H9 (cell line): ENCODE data around the gene LAMA3. TPM values are rescaled to one million over a fixed set of nuclear protein-coding genes. Genes with fewer than 3 reads are reported as not detected.

ENCODE experiments used
- DNase-seq: peaks from one replicate; pipeline ENCODE4 v3.0.0-alpha.2; 2017
- H2AFZ ChIP-seq: one replicate; pipeline ENCODE4 v1.6.1; 2013; ENCODE audit warnings: mild to moderate bottlenecking, low read length, control low read depth, moderate library complexity
- H2AK5ac ChIP-seq: 2 replicates; pipeline ENCODE4 v1.6.1; 2013; ENCODE audit warnings: low read length, control low read depth, mixed read lengths; ENCODE audit not compliant: insufficient read length
- H2BK120ac ChIP-seq: one replicate; pipeline ENCODE4 v1.6.1; 2013; ENCODE audit warnings: low read depth, mild to moderate bottlenecking, low read length, control low read depth, inconsistent platforms; ENCODE audit not compliant: poor library complexity, severe bottlenecking
- H2BK12ac ChIP-seq: 2 replicates; pipeline ENCODE4 v1.6.1; 2013; ENCODE audit warnings: low read length, control low read depth, mixed read lengths, low read depth; ENCODE audit not compliant: insufficient read length
- H2BK15ac ChIP-seq: 2 replicates; pipeline ENCODE4 v1.6.1; 2013; ENCODE audit warnings: low read depth, low read length, control low read depth
- H2BK20ac ChIP-seq: one replicate; pipeline ENCODE4 v1.6.1; 2013; ENCODE audit warnings: low read depth, mild to moderate bottlenecking, low read length, control low read depth, inconsistent platforms; ENCODE audit not compliant: poor library complexity, severe bottlenecking
- H2BK5ac ChIP-seq: 2 replicates; pipeline ENCODE4 v1.6.1; 2013; ENCODE audit warnings: low read length, control low read depth, mixed read lengths; ENCODE audit not compliant: insufficient read length
- H3K14ac ChIP-seq: 2 replicates; pipeline ENCODE4 v1.6.1; 2013; ENCODE audit warnings: low read length, control low read depth; ENCODE audit not compliant: insufficient read depth
- H3K18ac ChIP-seq: 2 replicates; pipeline ENCODE4 v1.6.1; 2013; ENCODE audit warnings: low read depth, mild to moderate bottlenecking, mixed read lengths, low read length, control low read depth; ENCODE audit not compliant: insufficient read length
- H3K23ac ChIP-seq: 2 replicates; pipeline ENCODE4 v1.6.1; 2013; ENCODE audit warnings: low read length, control low read depth, mixed read lengths, low read depth; ENCODE audit not compliant: insufficient read length
- H3K23me2 ChIP-seq: 2 replicates; pipeline ENCODE4 v1.6.1; 2013; ENCODE audit warnings: low read depth, mild to moderate bottlenecking, mixed read lengths, low read length, control low read depth; ENCODE audit not compliant: insufficient read length, poor library complexity, severe bottlenecking
- H3K27ac ChIP-seq: 2 replicates; pipeline ENCODE4 v1.5.1; 2013; ENCODE audit warnings: low read length, control low read depth, mixed read lengths, low read depth; ENCODE audit not compliant: insufficient read length
- H3K27me3 ChIP-seq: 2 replicates; pipeline ENCODE4 v1.6.1; 2013; ENCODE audit warnings: low read length, control low read depth, inconsistent platforms; ENCODE audit not compliant: insufficient read depth
- H3K4ac ChIP-seq: 2 replicates; pipeline ENCODE4 v1.6.1; 2013; ENCODE audit warnings: low read depth, mild to moderate bottlenecking, control low read depth, inconsistent platforms, low read length, moderate library complexity
- H3K4me1 ChIP-seq: 2 replicates; pipeline ENCODE4 v1.6.1; 2013; ENCODE audit warnings: low read length, control low read depth, inconsistent platforms; ENCODE audit not compliant: insufficient read depth
- H3K4me2 ChIP-seq: 2 replicates; pipeline ENCODE4 v1.6.1; 2013; ENCODE audit warnings: low read length, control low read depth, mixed read lengths; ENCODE audit not compliant: insufficient read length, insufficient read depth
- H3K56ac ChIP-seq: 2 replicates; pipeline ENCODE4 v1.6.1; 2013; ENCODE audit warnings: low read depth, mild to moderate bottlenecking, mixed read lengths, low read length, control low read depth; ENCODE audit not compliant: insufficient read length
- H3K79me1 ChIP-seq: 2 replicates; pipeline ENCODE4 v1.6.1; 2013; ENCODE audit warnings: low read depth, mild to moderate bottlenecking, moderate library complexity, low read length, control low read depth, inconsistent platforms; ENCODE audit not compliant: insufficient read depth, poor library complexity, severe bottlenecking
- H3K79me2 ChIP-seq: 2 replicates; pipeline ENCODE4 v1.6.1; 2013; ENCODE audit warnings: low read length, control low read depth, inconsistent platforms; ENCODE audit not compliant: insufficient read depth
- H3K9ac ChIP-seq: 2 replicates; pipeline ENCODE4 v1.6.1; 2013; ENCODE audit warnings: low read length, control low read depth, mixed read lengths; ENCODE audit not compliant: insufficient read length; ENCODE audit errors: extremely low read depth
- H3K9me3 ChIP-seq: one replicate; pipeline ENCODE4 v1.6.1; 2013; ENCODE audit warnings: low read depth, low read length, inconsistent platforms; ENCODE audit not compliant: control insufficient read depth
- H3T11ph ChIP-seq: one replicate; pipeline ENCODE4 v1.6.1; 2013; ENCODE audit warnings: mild to moderate bottlenecking, low read length, control low read depth, inconsistent platforms
- H4K20me1 ChIP-seq: one replicate; pipeline ENCODE4 v1.6.1; 2013; ENCODE audit not compliant: control insufficient read depth, insufficient read length, insufficient read depth
- H4K5ac ChIP-seq: 2 replicates; pipeline ENCODE4 v1.6.1; 2013; ENCODE audit warnings: low read depth, mild to moderate bottlenecking, mixed read lengths, low read length, control low read depth; ENCODE audit not compliant: insufficient read length
- H4K8ac ChIP-seq: replicated peaks from 2 replicates; pipeline ENCODE4 v1.6.1; 2013; ENCODE audit warnings: low read length, control low read depth, mixed read lengths, low read depth; ENCODE audit not compliant: insufficient read length
- H4K91ac ChIP-seq: 2 replicates; pipeline ENCODE4 v1.6.1; 2013; ENCODE audit warnings: low read depth, mild to moderate bottlenecking, moderate library complexity, mixed read lengths, low read length, control low read depth; ENCODE audit not compliant: insufficient read length
- H3K27ac Mint-ChIP-seq, 3 experiments: 2 replicates in 2 of 3; 3 replicates in 1 of 3; pipeline ENCODE4 v1.8.0; 2020 to 2021; ENCODE audit warnings: mixed read lengths in 3 of 3, mild to moderate bottlenecking in 1 of 3, moderate library complexity in 1 of 3
- H3K27me3 Mint-ChIP-seq: 2 replicates; pipeline ENCODE4 v1.8.0; 2021; ENCODE audit warnings: low read depth, mild to moderate bottlenecking, moderate library complexity, mixed read lengths
- H3K36me3 Mint-ChIP-seq, 3 experiments: 2 replicates in 2 of 3; 3 replicates in 1 of 3; pipeline ENCODE4 v1.8.0; 2020 to 2021; ENCODE audit warnings: low read depth in 3 of 3, mixed read lengths in 3 of 3; ENCODE audit not compliant: insufficient read depth in 1 of 3
- H3K4me1 Mint-ChIP-seq, 2 experiments: 2 replicates each; pipeline ENCODE4 v1.8.0; 2020; ENCODE audit warnings: mixed read lengths in 2 of 2
- H3K4me3 Mint-ChIP-seq, 2 experiments: 2 replicates in 1 of 2; 3 replicates in 1 of 2; pipeline ENCODE4 v1.8.0; 2020 to 2021; ENCODE audit warnings: mild to moderate bottlenecking in 2 of 2, mixed read lengths in 2 of 2, moderate library complexity in 1 of 2
- H3K9me3 Mint-ChIP-seq, 2 experiments: 2 replicates in 1 of 2; 3 replicates in 1 of 2; pipeline ENCODE4 v1.8.0; 2020; ENCODE audit warnings: mild to moderate bottlenecking in 2 of 2, mixed read lengths in 2 of 2, moderate library complexity in 1 of 2
- CTCF ChIP-seq: fragments of 200-600 bp; sonication (generic); conservative IDR thresholded peaks from 3 replicates; pipeline ENCODE4 v1.8.0; 2021; ENCODE audit warnings: antibody characterized with exemption, mild to moderate bottlenecking
- WGBS: extraction: QIAGEN DNeasy Blood & Tissue Kit; methylation state at CpG from one replicate; pipeline ENCODE4 v1.1.7; 2013; ENCODE audit warnings: missing lambda C conversion rate, low lambda C conversion rate, mixed read lengths; ENCODE audit not compliant: insufficient read length; ENCODE audit errors: extremely low coverage; 5-methylcytosine and 5-hydroxymethylcytosine counted together
- total RNA-seq: library from RNA; stranded (reverse); gene quantifications from 2 replicates; pipeline ENCODE4 v1.2.1, GENCODE V29; 2021

The LAMA3 gene
- total RNA-seq, 1 experiment from 2014 or later = 0.33 TPM

- Histone ChIP-seq H3K23ac (no peak overlapping the region), H3K27me3 (no peaks in the 10 kb centered on the region), H2BK12ac (no peak overlapping the region), H3K23me2 (no peaks in the 10 kb centered on the region), H3K9me3 (no peaks in the 10 kb centered on the region), H2AFZ (no peak overlapping the region), H3K79me1 (no peaks in the 10 kb centered on the region), H4K5ac (no peak overlapping the region), H2BK20ac (no peak overlapping the region), H3K4ac (no peak overlapping the region), H3T11ph (no peak overlapping the region), H3K27ac (no peak overlapping the region), H2BK120ac (no peak overlapping the region), H3K14ac (no peak overlapping the region), H3K4me2 (no peak overlapping the region), H4K20me1 (no peaks in the 10 kb centered on the region), H3K18ac (no peak overlapping the region), H3K56ac (no peak overlapping the region), H3K9ac (no peak overlapping the region), H4K8ac (no peak overlapping the region), H3K4me1 (no peaks in the 10 kb centered on the region; the same call in 1 of the 2 replicates), H2AK5ac (no peak overlapping the region), H3K79me2 (no peaks in the 10 kb centered on the region), H2BK15ac (no peak overlapping the region), H2BK5ac (no peak overlapping the region), H4K91ac (no peak overlapping the region)
- WGBS = no CpG with 5 or more reads among the region's 4 CpGs
- Mint-ChIP-seq H3K9me3 (no peaks in the 10 kb centered on the region), H3K4me1 (peaks cover 8 to 11% of the 10 kb centered on the region in 2 experiments), H3K4me3 (no peak overlapping the region), H3K27ac (peak overlapping the region in 1 of 3 experiments; percentile 1; a peak in 1 of 7 replicates), H3K36me3 (no peaks in the 10 kb centered on the region), H3K27me3 (no peaks in the 10 kb centered on the region)
- no peak for DNase-seq
- no peak for TF ChIP-seq CTCF
Measured at GRCh38 chr18:23920054-23920453, 230.8 kb downstream of the LAMA3 start.
